ENCODE results near the gene SOCS1.

DNA sequence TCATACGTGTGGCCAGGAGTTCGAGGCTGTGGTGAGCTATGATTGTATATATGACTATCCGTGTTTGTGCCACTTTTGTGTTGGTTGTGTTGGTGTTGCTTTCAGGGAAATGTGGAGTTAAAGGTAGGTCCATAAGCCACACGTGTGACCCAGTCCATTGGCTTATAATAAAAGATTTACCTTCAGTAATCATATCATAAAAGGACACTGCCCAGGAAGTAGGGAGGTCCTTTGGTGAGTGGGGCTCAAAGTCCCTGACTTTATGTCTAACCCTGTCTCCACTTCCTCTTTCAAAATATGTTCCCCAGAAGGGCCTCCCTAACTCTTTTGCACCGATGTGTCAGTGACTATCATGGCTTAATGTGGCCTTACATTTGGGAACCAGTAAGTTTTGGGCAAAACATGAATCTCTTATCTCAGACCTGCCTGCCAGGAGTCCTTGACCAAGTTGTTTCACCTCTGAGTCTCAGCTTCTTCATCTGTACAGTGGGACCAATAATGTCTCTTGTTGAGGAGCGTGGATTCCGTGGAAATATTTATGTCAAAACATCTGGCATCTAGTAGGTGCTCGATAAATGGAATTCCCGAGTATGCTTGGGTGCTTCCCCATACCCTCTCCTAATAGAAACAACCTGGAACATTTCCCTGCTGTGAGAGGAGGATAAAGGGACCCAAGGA is 8.3 kb upstream of the SOCS1 start:
- TF ChIP-seq, protein P1, sequence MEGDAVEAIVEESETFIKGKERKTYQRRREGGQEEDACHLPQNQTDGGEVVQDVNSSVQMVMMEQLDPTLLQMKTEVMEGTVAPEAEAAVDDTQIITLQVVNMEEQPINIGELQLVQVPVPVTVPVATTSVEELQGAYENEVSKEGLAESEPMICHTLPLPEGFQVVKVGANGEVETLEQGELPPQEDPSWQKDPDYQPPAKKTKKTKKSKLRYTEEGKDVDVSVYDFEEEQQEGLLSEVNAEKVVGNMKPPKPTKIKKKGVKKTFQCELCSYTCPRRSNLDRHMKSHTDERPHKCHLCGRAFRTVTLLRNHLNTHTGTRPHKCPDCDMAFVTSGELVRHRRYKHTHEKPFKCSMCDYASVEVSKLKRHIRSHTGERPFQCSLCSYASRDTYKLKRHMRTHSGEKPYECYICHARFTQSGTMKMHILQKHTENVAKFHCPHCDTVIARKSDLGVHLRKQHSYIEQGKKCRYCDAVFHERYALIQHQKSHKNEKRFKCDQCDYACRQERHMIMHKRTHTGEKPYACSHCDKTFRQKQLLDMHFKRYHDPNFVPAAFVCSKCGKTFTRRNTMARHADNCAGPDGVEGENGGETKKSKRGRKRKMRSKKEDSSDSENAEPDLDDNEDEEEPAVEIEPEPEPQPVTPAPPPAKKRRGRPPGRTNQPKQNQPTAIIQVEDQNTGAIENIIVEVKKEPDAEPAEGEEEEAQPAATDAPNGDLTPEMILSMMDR (IDR thresholded peaks at IDR 0.05), result no peak
- TF ChIP-seq POLR2A (IDR thresholded peaks at IDR 0.05), result no peak

Measured in adrenal gland (tissue), 5 donors.